ENCODE measurements around the gene ISX.

ISX gene

DNA sequence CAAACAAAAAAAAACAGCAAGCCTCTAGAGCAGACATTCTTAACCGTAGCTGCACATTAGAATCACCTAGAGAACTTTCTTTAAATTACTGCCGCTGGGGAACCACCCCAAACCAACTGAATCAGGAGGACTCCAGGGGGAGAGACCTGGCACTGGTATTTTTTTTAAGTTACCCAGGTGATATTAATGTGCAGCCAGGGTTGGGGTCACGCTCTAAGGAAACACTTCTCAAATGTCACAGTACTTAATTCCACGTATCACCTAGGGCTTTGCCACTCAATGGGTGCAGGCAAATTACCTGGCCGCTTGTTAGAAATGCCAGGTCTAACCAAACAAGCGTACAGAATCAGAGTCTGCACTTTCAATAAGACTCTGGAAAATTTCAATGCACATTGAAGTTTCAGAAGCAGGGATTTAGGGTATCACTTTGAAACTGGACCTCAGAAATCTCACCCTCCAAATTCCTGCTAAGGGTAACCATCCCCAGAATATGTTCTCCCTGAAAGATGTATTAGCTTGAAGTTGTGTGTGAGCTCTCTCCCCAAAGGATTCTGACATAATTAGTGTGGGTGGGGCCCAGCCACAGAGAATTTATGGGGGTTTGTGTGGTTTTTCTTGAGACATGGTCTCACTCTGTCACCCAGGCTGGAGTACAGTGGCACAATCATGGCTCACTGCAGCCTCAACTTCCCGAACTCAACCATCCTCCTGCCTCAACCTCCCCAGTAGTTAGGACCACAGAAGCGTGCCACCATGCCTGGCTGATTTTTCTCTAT is 12.7 kb upstream of the ISX start:
- DNase-seq: no peak

DNA sequence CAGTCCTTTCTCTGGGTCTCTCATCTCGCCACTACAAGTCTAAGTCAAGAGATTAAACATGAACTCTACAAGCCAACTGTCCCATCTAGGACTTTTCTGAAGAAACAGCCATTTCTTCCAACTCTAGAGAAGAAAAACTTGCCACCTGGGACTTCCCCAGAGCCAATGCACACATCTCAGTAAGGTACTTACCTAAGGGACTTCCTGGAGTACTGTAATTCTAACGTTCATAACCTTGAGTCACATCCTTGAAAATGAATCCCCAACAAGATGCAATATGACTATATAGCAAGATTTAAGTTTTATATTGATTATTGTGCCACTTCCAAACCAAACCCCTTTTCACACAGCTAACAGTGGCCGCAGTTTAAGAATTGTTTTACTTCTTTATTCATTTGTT is 11.9 kb upstream of the ISX start:
- no peak for DNase-seq

DNA sequence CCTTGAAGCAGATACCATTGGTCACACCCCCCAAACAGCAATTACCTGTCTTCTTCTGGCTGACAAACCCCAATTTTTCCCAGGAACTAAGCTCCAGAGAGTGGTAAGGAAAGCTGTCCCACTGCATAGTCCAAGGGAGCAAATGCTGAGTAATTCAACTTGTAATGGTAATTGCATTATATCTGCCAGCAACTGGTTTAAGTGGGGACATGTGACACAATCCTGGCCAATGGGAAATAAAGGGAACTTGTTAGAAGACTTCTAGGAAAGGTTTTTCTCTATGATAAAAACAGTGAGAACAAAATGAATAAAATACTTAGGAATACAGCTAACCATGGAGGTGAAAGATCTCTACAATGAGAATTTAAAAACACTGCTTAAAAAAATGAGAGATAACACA is 9.5 kb upstream of the ISX start:
- DNase-seq: no peak

DNA sequence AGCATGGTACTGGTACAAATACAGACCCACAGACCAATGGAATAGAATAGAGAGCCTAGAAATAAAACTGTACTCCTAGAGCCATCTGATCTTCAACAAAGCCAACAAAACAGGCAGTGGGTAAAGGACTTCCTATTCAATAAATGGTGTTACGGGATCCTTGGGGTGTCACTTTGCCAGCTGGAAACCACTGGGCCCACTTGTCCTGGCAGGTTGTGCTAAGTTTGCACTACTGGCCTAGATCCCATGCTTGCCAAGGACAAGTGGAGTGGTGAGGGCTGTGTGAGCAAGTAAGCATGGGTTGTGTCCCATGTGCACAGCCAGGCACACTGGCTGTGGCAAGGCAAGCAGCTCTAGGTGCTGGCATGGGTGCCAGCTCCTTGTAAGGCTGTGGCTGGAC is 8.8 kb upstream of the ISX start:
- DNase-seq: no peak

DNA sequence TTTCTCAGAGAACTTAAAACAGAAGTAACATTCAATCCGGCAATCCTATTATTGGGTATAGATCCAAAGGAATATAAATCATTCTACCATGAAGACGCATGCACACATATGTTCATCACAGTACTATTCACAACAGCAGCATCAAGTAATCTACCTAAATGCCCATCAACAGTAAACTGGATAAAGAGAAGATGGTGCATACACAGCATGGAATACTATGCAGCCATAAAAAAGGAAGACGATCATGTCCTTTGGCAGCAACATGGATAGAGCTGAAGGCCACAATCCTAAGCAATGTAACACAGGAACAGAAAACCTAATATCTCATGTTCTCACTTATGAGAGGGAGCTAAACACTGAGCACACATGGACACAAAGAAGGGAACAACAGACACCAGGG is 6.3 kb upstream of the ISX start:
- no peak for DNase-seq

DNA sequence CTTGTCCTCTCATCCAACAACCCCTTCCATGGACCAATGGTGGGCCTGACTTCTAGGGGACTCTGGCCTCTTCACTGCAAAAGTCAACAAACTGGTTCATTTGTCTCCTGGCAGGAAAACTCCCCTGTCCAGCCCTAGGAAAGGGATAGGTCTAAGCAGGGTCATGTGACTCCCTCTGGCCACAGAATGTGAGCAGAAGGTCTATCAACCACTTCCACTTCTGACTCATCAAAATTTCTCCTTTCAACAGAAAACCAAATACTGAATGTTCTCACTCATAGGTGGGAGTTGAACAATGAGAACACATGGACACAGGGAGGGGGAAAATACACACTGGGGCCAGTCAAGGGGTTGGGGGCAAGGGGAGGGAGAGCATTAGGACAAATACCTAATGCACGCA is 1.3 kb upstream of the ISX start:
- DNase-seq: no peak

DNA sequence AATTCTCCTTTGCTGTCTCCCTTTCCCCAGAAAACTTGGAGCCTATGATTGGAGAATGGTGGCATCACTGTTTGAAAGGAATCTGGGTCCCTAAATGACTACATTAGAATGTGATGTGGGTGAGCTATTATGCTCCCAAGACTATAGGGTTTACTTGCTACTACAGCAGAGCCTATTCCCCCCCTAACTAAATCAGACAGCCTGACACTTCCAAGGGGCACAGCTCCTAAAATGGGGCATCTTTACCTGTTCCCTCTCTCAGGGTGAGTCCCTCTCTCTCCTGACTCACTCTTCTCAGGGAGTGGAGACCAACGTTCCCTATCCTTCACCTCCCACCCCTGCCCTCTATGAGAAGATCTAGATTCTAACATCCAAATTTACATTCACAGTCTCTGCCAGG is 775 bp upstream of the ISX start:
- no peak for DNase-seq

DNA sequence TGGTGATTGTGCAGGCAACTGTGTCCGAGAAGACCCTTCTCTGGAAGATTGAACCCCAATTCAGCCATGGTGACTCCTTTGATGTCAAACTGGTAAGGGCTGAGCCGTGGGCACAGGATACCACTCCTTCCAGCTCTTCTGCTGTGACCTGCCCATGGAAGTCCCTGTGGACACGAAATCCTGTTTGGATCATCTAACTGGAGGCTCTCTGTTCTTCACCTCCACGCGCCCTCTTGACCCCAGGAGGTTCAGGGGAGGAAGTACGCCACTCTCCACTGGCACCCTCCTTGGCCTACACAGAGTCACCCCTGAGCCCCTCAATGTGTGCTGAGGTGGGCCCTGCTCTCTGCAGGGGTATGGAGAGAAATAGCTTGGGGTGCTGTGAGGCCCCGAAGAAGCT is 810 bp downstream of the ISX start:
- DNase-seq: no peak

DNA sequence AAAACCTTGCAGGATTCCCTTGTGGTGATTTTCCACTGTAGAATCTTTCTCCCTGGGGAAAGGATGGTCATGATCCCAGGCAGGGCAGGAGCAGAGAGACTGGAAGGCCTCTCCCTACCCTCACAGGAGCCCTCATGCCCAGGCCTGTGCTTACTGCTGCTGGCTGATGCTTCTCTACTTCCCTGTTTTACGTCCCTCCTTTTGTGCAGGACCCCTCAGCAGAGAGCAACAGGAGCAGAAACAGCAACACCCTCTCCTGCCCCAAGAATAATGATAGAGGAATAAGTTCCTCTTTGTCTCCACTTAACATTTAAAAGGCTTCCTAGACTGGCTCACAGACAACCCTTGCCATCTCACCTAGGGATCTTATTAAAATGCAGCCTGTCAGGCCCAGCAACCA is 3.6 kb downstream of the ISX start:
- DNase-seq: no peak

GRCh38 chr22:35070451-35071093 is 4.6 kb downstream of the ISX start:
- no peak for DNase-seq

DNA sequence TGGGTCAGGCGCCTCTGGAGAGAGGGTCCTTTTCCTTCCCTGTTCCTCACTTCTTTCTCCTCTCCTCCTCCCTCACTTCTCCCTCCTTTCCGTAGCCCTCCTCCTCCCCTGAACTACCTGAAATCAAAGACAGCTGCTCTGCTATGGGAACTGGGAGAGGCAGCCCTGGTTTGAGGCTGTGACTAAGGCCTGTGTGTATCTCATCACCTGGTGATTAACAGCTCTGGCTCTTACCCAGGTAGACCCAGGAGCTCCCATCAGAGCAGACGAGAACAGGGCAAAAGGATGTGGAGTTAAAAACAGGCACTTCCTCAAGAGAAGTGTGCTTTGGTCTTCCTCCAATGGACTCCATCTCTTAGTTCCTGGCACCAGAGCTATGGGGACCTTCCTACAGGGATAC is 5.8 kb downstream of the ISX start:
- no peak for DNase-seq

DNA sequence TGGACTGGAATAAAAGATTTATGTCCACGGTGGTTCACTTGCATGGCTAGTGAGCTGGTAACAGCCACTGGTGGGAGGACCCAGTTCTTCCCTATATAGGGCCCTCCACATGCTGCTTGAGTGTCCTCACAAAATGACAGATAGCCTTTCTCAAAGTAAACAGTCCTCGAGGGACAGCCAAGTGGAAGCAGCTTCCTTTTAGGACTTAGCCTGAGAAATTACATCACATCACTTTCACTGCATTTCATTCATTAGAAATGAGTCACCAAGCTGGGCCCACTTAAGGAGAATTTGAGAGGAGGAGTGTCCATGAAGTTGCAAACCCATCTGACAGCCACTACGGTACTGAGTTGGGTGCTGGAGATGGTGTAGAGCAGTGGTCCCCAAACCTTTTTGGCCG is 7.0 kb downstream of the ISX start:
- DNase-seq: no peak

GRCh38 chr22:35074583-35074982 is 8.6 kb downstream of the ISX start:
- DNase-seq: no peak

GRCh38 chr22:35076630-35077029 is 10.7 kb downstream of the ISX start:
- DNase-seq: no peak

- DNase-seq: no peak
These were observed 19.7 kb downstream of the ISX start for GRCh38 chr22:35085621-35086020.

DNA sequence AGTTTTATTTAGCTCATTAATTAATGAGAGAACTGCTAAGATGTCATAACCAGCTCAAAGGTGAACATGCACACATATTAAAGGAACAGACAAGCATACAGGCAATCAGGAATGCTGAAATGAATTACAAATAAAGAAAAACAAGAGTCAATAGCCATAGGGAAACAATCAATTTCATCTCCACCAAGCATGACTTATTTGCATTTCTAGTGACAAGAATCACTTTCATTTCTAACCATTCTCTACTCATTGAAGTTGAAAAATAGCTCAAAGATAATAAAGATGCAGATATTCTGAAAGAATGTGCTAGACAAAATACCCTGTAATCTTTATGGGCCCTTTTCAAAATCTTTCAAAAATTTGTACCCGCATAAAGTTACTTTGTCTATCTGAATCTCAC is 23.2 kb downstream of the ISX start:
- DNase-seq: no peak

DNA sequence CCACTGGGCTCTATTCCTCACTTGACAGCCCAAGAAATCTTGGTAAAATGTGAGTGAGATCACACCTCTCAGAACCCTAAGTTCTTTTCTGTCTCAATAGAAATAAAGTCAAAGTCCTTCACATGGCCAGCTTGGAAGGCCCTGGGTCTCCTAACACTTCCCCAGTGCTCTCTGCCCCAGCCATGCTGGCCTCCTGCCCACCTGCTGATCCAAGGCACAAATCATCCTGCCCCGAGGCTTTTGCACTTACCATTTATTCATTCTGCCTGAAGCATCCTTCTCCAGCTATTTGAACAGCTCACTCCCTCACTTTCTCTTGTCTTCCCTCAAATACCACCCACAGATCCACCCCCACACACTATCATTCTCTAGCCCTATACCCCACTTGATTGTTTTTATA is 26.4 kb downstream of the ISX start:
- no peak for DNase-seq

DNA sequence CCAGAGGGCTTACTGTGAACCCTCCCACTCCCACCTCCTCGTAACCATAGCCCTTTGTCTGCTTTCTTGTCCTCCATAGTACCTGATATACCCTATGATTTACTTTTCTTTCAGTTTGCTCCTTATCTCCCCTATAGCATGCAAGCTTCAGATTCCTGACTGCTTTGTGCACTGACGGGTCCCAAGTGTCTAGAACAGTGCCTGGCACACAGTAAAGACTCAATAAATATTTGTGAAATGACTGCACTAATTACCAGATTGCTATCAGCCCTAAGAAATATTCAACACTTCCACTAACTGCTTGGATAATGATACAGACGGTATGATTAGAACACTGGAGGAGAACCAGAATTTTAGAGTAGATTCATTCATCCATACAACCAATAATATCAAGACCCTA is 33.0 kb downstream of the ISX start:
- DNase-seq: no peak

DNA sequence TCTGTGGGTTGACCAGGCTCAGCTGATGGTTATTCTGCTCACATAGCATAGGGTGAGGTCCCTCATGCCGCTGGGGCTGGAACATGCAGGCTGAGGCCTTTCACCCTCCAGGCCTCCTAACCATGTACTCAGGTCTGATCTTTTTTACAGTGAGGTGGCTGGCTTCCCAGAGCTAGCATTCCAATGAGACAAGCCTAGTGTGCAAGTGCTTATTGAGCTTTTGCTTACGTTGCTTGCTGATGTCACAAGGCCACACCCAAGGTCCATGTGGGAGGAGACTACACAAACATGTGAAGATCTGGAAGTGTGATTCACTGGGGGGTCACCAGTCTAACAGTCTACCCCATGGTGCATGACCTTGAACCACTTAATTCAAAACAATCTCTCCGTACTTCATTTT is 33.9 kb downstream of the ISX start:
- DNase-seq: no peak

DNA sequence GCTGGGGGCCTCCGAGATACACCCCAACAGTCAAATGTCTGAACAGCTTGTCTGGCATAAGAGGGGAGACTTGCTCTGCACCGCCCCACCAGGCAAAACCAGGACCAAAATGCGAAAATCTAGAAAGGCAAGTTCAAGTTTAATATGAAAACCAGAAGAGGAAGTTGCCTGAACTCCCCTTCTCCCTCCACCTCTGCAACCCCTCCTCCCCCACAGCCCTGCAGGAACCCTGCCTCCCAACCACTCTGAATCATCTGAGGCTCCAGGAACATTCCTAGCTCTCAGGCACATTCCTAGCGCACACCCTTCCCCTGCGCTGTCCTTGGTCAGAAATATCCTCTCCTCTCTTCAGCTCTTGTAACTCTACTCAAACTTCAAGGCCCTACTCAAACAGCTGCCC is 36.7 kb downstream of the ISX start:
- no peak for DNase-seq

GRCh38 chr22:35103761-35104160 is 37.8 kb downstream of the ISX start:
- DNase-seq: no peak

DNA sequence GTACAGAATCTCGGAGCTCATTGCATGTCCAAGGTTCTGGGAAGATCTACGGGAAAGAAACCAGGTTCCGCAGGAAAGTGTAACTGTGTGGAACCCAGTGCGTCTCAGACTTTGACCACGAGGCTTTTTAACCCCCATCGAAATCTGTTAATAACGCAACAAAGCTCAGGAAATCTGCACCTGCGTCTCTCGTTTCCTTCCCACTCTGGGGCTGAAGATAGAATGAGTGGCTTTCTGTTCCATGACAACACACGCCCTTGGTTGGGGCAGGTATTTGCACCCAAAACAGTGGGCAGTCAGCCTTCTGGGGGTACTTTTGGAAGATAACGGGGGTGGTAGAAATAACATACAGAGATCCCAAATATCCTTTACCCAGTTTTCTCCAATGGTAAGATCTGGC is 38.5 kb downstream of the ISX start:
- no peak for DNase-seq

GRCh38 chr22:35109616-35110015 is 43.7 kb downstream of the ISX start:
- DNase-seq: no peak

DNA sequence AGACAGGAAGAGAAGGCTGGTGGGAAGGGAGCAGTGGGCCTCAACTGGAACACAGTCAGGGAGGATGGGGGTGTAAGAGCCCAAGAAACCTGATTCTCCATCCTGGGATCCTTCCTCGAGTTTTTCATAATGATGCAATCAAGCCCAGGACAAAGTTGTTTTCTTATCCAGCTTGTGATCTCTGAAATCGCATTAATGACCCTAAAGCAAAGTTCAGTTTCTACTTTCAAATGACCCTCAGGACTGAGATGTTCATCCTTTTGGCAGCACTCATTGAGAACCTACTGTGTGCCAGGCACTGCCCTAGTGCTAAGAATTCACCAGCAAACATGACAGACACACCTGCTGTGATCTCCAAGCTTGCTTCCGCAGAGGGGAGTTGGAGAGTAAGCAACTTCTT is 45.3 kb downstream of the ISX start:
- DNase-seq: no peak

DNA sequence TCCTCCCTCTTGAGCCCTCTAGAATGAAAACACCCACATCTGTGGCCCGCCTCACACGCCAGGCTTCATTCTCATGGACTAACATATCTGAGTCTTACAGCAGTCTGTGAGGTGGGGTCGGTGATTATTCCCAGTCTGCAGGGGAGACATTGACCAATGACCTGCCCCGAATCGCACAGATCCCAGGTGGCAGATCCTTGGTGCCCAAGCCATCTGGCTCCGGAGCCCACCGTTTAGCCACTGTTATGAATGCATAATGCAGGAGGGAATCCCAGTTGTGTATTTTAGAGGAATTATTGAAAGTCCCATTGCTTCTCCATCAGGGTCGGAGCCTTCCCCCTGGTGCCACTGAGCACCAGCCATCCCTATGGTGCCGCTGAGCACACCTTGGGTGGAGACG is 47.4 kb downstream of the ISX start:
- DNase-seq: no peak
